HEK293 (cell line): ENCODE data around the gene RPS24.

Source experiments
- CTCF ChIA-PET: fragments of 350-600 bp; formaldehyde crosslinking; extraction: SDS; loops from one replicate; lab custom pipeline; 2021; ENCODE audit warnings: antibody characterized with exemption; lab: Yijun Ruan, JAX
- POLR2A ChIA-PET: fragments of 300-600 bp; formaldehyde crosslinking; extraction: SDS; loops from one replicate; lab custom pipeline; 2020; ENCODE audit warnings: antibody characterized with exemption, inconsistent platforms; lab: Yijun Ruan, JAX
- H3K27ac ChIP-seq: fragments of 200-500 bp; sonication (Bioruptor generic); 2 replicates; pipeline ENCODE4 v1.5.1; 2014; ENCODE audit warnings: low read depth, low read length, control low read depth, inconsistent platforms; ENCODE audit errors: extremely low read depth
- H3K36me3 ChIP-seq, 2 experiments: fragments of 200-500 bp in 1 of 2; sonication (Bioruptor generic) in 1 of 2; 1 replicate in 1 of 2; 2 replicates in 1 of 2; pipeline ENCODE4 v1.5.1; 2014 to 2017; ENCODE audit warnings: inconsistent platforms in 2 of 2, low read length in 2 of 2; ENCODE audit not compliant: control insufficient read depth in 2 of 2, insufficient read depth in 1 of 2
- H3K4me1 ChIP-seq: fragments of 200-500 bp; sonication (Bioruptor generic); 2 replicates; pipeline ENCODE4 v1.5.1; 2014; ENCODE audit warnings: mild to moderate bottlenecking, low read length, inconsistent platforms; ENCODE audit not compliant: control insufficient read depth, insufficient read depth
- H3K4me3 ChIP-seq: 2 replicates; pipeline ENCODE4 v1.5.1; 2011; ENCODE audit warnings: low read depth, mild to moderate bottlenecking, control low read depth, low read length, moderate library complexity
- H3K9me3 ChIP-seq: fragments of 200-500 bp; sonication (Bioruptor generic); 2 replicates; pipeline ENCODE4 v1.5.1; 2014; ENCODE audit warnings: low read depth, low read length, inconsistent platforms; ENCODE audit not compliant: control insufficient read depth, insufficient read depth
- ATF2 ChIP-seq: fragments of 450-650 bp; formaldehyde crosslinking; IDR thresholded peaks from 2 replicates; pipeline ENCODE4 v1.5.1; 2016; ENCODE audit warnings: missing biosample characterization, missing genetic modification characterization, low read depth
- BCL6B ChIP-seq: fragments of 450-650 bp; formaldehyde crosslinking; IDR thresholded peaks from 2 replicates; pipeline ENCODE4 v1.5.1; 2017; ENCODE audit warnings: missing biosample characterization, missing genetic modification characterization
- ELK4 ChIP-seq: IDR thresholded peaks from 2 replicates; pipeline ENCODE4 v1.6.1; 2011; ENCODE audit warnings: mild to moderate bottlenecking, low read depth, low read length, borderline replicate concordance
- KLF10 ChIP-seq: fragments of 450-650 bp; IDR thresholded peaks from 2 replicates; pipeline ENCODE4 v1.5.1; 2018; ENCODE audit warnings: missing biosample characterization, mild to moderate bottlenecking, missing genetic modification characterization
- KLF8 ChIP-seq: fragments of 450-650 bp; formaldehyde crosslinking; IDR thresholded peaks from 2 replicates; pipeline ENCODE4 v1.5.1; 2016; ENCODE audit warnings: missing biosample characterization, missing genetic modification characterization
- PRDM6 ChIP-seq: fragments of 450-650 bp; formaldehyde crosslinking; IDR thresholded peaks from 2 replicates; pipeline ENCODE4 v1.5.1; 2017; ENCODE audit warnings: missing biosample characterization, missing genetic modification characterization
- SCRT1 ChIP-seq: fragments of 450-650 bp; formaldehyde crosslinking; IDR thresholded peaks from 2 replicates; pipeline ENCODE4 v1.5.1; 2016; ENCODE audit warnings: missing biosample characterization, missing genetic modification characterization, borderline replicate concordance
- ZNF157 ChIP-seq: fragments of 450-650 bp; formaldehyde crosslinking; IDR thresholded peaks from 2 replicates; pipeline ENCODE4 v1.5.1; 2016; ENCODE audit warnings: missing biosample characterization, missing genetic modification characterization
- ZNF280C ChIP-seq: fragments of 450-650 bp; formaldehyde crosslinking; IDR thresholded peaks from 2 replicates; pipeline ENCODE4 v1.5.1; 2016; ENCODE audit warnings: missing biosample characterization, missing genetic modification characterization
- ZNF518A ChIP-seq: fragments of 450-650 bp; formaldehyde crosslinking; conservative IDR thresholded peaks from 2 replicates; pipeline ENCODE4 v1.5.1; 2016; ENCODE audit warnings: low read depth, missing biosample characterization, missing genetic modification characterization
- ZNF530 ChIP-seq: fragments of 450-650 bp; formaldehyde crosslinking; IDR thresholded peaks from 2 replicates; pipeline ENCODE4 v1.5.1; 2016; ENCODE audit warnings: low read depth, missing biosample characterization, missing genetic modification characterization
- ZNF544 ChIP-seq: fragments of 450-650 bp; formaldehyde crosslinking; IDR thresholded peaks from 2 replicates; pipeline ENCODE4 v1.5.0; 2017; ENCODE audit warnings: missing biosample characterization, missing genetic modification characterization
- ZNF621 ChIP-seq: fragments of 450-650 bp; formaldehyde crosslinking; IDR thresholded peaks from 2 replicates; pipeline ENCODE4 v1.5.1; 2017; ENCODE audit warnings: missing biosample characterization, missing genetic modification characterization
- ZNF626 ChIP-seq: fragments of 450-650 bp; sonication (Bioruptor Pico); formaldehyde crosslinking; IDR thresholded peaks from 2 replicates; pipeline ENCODE4 v1.5.1; 2018; ENCODE audit warnings: missing biosample characterization, missing genetic modification characterization, inconsistent platforms
- ZNF658 ChIP-seq: fragments of 450-650 bp; formaldehyde crosslinking; IDR thresholded peaks from 2 replicates; pipeline ENCODE4; 2016; ENCODE audit warnings: missing biosample characterization, missing genetic modification characterization
- ZNF692 ChIP-seq: fragments of 450-650 bp; formaldehyde crosslinking; IDR thresholded peaks from 2 replicates; pipeline ENCODE4 v1.5.1; 2016; ENCODE audit warnings: missing biosample characterization, missing genetic modification characterization
- ZNF792 ChIP-seq: fragments of 450-650 bp; formaldehyde crosslinking; IDR thresholded peaks from 2 replicates; pipeline ENCODE4 v1.5.1; 2016; ENCODE audit warnings: missing biosample characterization, missing genetic modification characterization
- ZSCAN23 ChIP-seq: fragments of 450-650 bp; formaldehyde crosslinking; IDR thresholded peaks from 2 replicates; pipeline ENCODE4 v1.5.1; 2016; ENCODE audit warnings: missing biosample characterization, missing genetic modification characterization

RPS24 gene

GRCh38 chr10:78033637-78034470 is at the start of gene RPS24:
TSS of gene RPS24 (plus strand) at chr10:78033863. CDS start at chr10:78033902, 39 bp downstream.
- ChIA-PET CTCF (interaction anchor here (0.9 kb wide), 2 partner anchors 8 to 14 kb away, joined by 3 read pairs; no protein-coding TSS in a partner anchor), POLR2A (interaction anchor here (0.6 to 1.5 kb wide), 5 partner anchors 9 to 243 kb away, joined by 3 to 16 read pairs (median 3); no protein-coding TSS in a partner anchor)
- Histone ChIP-seq H3K27ac (peak within 1 kb of the TSS; percentile 98), H3K9me3 (no peaks in the 10 kb centered on the region), H3K4me1 (peaks cover 10% of the 10 kb centered on the region; the same call in 1 of the 2 replicates), H3K36me3 (peaks cover 20 to 48% of the 10 kb centered on the region in 2 experiments), H3K4me3 (peak within 1 kb of the TSS; percentile 75)
- no peak for TF ChIP-seq SCRT1 (tag by site-specific recombination)
- TF ChIP-seq ZNF544 (tag by site-specific recombination): no peak
- no peak for TF ChIP-seq ZNF530 (tag by site-specific recombination)
- no peak for TF ChIP-seq ZNF280C (tag by site-specific recombination)
- peak; percentile 78; the same call in 1 of the 2 replicates for TF ChIP-seq KLF10 (tag by site-specific recombination)
- no peak; the same call in 1 of the 2 replicates for TF ChIP-seq ZNF518A (tag by site-specific recombination)
- TF ChIP-seq ZNF621: no peak
- no peak for TF ChIP-seq ZNF792 (tag by site-specific recombination)
- no peak for TF ChIP-seq ZNF157
- no peak for TF ChIP-seq ZNF626
- TF ChIP-seq ZNF658 (tag by site-specific recombination): no peak
- no peak for TF ChIP-seq ZSCAN23 (tag by site-specific recombination)
- TF ChIP-seq ZNF692 (tag by site-specific recombination): peak; percentile 68
- TF ChIP-seq KLF8 (tag by site-specific recombination): peak; percentile 64
- TF ChIP-seq ATF2 (tag by site-specific recombination): no peak
- no peak for TF ChIP-seq ELK4
- no peak for TF ChIP-seq PRDM6 (tag by site-specific recombination)
- no peak for TF ChIP-seq BCL6B
